ENCODE results near the gene SLC48A1.
"Not testable (repeated sequence)": the region's sequence is repeated elsewhere in the genome, so short reads cannot be mapped to it uniquely, and the experiment has no call there.

SLC48A1 gene

GRCh38 chr12:47812797-47813510 is 39.9 kb downstream of the SLC48A1 start:
- DNase-seq (ENCODE audit: low read depth), result no peak

- no peak for DNase-seq (ENCODE audit: low read depth)
Observed at GRCh38 chr12:47813511-47814196, 40.6 kb downstream of the SLC48A1 start.

GRCh38 chr12:47814539-47815170 is 41.6 kb downstream of the SLC48A1 start:
- DNase-seq (ENCODE audit: low read depth), result no peak

- not testable (repeated sequence) for DNase-seq (ENCODE audit: low read depth)
Observed at GRCh38 chr12:47815447-47815846, 42.4 kb downstream of the SLC48A1 start.

- DNase-seq (ENCODE audit: low read depth), result no peak
Observed at GRCh38 chr12:47816403-47817271, 43.6 kb downstream of the SLC48A1 start.

- no peak for DNase-seq (ENCODE audit: low read depth)
Observed at GRCh38 chr12:47817272-47818006, 44.4 kb downstream of the SLC48A1 start.

GRCh38 chr12:47818007-47818376 is 45.0 kb downstream of the SLC48A1 start:
- DNase-seq (ENCODE audit: low read depth), result no peak

GRCh38 chr12:47818467-47819137 is 45.6 kb downstream of the SLC48A1 start:
- DNase-seq (ENCODE audit: low read depth), result no peak

GRCh38 chr12:47819138-47819895 is 46.3 kb downstream of the SLC48A1 start:
- no peak for DNase-seq (ENCODE audit: low read depth)

GRCh38 chr12:47819896-47820630 is 47.0 kb downstream of the SLC48A1 start, which contains the start of gene HDAC7:
Gene HDAC7 (minus strand): TSS chr12:47819903. CDS start chr12:47819785, 118 bp downstream.
- no peak for DNase-seq (ENCODE audit: low read depth)

GRCh38 chr12:47820631-47821345 is 47.8 kb downstream of the SLC48A1 start:
- DNase-seq (ENCODE audit: low read depth), result peak; percentile 93

- no peak for DNase-seq (ENCODE audit: low read depth)
Observed at GRCh38 chr12:47821346-47821706, 48.3 kb downstream of the SLC48A1 start.

- DNase-seq (ENCODE audit: low read depth), result no peak
Observed at GRCh38 chr12:47822401-47822800, 49.4 kb downstream of the SLC48A1 start.

- DNase-seq (ENCODE audit: low read depth), result no peak
Observed at GRCh38 chr12:47822863-47823262, 49.8 kb downstream of the SLC48A1 start.

- DNase-seq (ENCODE audit: low read depth), result no peak
Observed at GRCh38 chr12:47823422-47824086, 50.5 kb downstream of the SLC48A1 start.

- no peak for DNase-seq (ENCODE audit: low read depth)
Observed at GRCh38 chr12:47824198-47824597, 51.2 kb downstream of the SLC48A1 start.

GRCh38 chr12:47824635-47825034 is 51.6 kb downstream of the SLC48A1 start:
- no peak for DNase-seq (ENCODE audit: low read depth)

GRCh38 chr12:47825173-47825639 is 52.2 kb downstream of the SLC48A1 start:
- no peak for DNase-seq (ENCODE audit: low read depth)

All from HS-5 (cell line).